Mesothelial cell of epicardium (in vitro differentiated cells): ENCODE data around the gene ANO10. TPM values are rescaled to one million over a fixed set of nuclear protein-coding genes. Genes with fewer than 3 reads are reported as not detected.
"Not testable (repeated sequence)": the region's sequence is repeated elsewhere in the genome, so short reads cannot be mapped to it uniquely, and the experiment has no call there.

Experiments
- DNase-seq, 2 experiments: peaks; one replicate each; pipeline ENCODE4 v3.0.0; 2021; ENCODE audit warnings: low spot score in 2 of 2; ENCODE audit not compliant: unreplicated experiment in 2 of 2
- H3K27ac Mint-ChIP-seq: 2 replicates; pipeline ENCODE4 v1.8.0; 2021; ENCODE audit warnings: mixed read lengths
- H3K27me3 Mint-ChIP-seq: 2 replicates; pipeline ENCODE4 v1.8.0; 2021; ENCODE audit warnings: low read depth, mixed read lengths
- H3K36me3 Mint-ChIP-seq: 2 replicates; pipeline ENCODE4 v1.8.0; 2021; ENCODE audit warnings: mixed read lengths
- H3K4me1 Mint-ChIP-seq: 2 replicates; pipeline ENCODE4 v1.8.0; 2021; ENCODE audit warnings: mixed read lengths
- H3K4me3 Mint-ChIP-seq: 2 replicates; pipeline ENCODE4 v1.8.0; 2021; ENCODE audit warnings: mild to moderate bottlenecking, moderate library complexity, mixed read lengths
- H3K9me3 Mint-ChIP-seq: 2 replicates; pipeline ENCODE4 v1.8.0; 2021; ENCODE audit warnings: mixed read lengths
- CTCF ChIP-seq: fragments of 200-600 bp; sonication (generic); IDR thresholded peaks from one replicate; pipeline ENCODE4 v1.5.0; 2021; ENCODE audit warnings: antibody characterized with exemption; ENCODE audit not compliant: unreplicated experiment
- total RNA-seq: library from RNA; stranded (reverse); gene quantifications from 3 replicates; pipeline ENCODE4 v1.2.1, GENCODE V29; 2021

The ANO10 gene
- total RNA-seq, 1 donor from 2014 or later: 29.8 TPM

- TF ChIP-seq CTCF: no peak
- no peaks in the 10 kb centered on the region for H3K4me1 Mint-ChIP-seq
- H3K9me3 Mint-ChIP-seq: peaks cover 26% of the 10 kb centered on the region
- no peaks in the 10 kb centered on the region for H3K27me3 Mint-ChIP-seq
- peaks cover 45% of the 10 kb centered on the region for H3K36me3 Mint-ChIP-seq
- no peak overlapping the region for H3K4me3 Mint-ChIP-seq
- DNase-seq: no peak
- H3K27ac Mint-ChIP-seq: no peak overlapping the region
These were observed 23.9 kb downstream of the ANO10 start for GRCh38 chr3:43597961-43598360.

GRCh38 chr3:43596178-43596577 is 25.6 kb downstream of the ANO10 start:
- not testable (repeated sequence) for H3K4me3 Mint-ChIP-seq

GRCh38 chr3:43595280-43595679 is 26.5 kb downstream of the ANO10 start:
- H3K36me3 Mint-ChIP-seq: peaks cover 59% of the 10 kb centered on the region
- H3K27me3 Mint-ChIP-seq: not testable (repeated sequence)

More at GRCh38 chr3:43596178-43596577, 25.6 kb downstream of the ANO10 start:
- H3K27ac Mint-ChIP-seq, H3K4me1 Mint-ChIP-seq, DNase-seq, H3K27me3 Mint-ChIP-seq: not testable (repeated sequence)
- Mint-ChIP-seq H3K36me3 (peaks cover 50% of the 10 kb centered on the region), H3K9me3 (peaks cover 36% of the 10 kb centered on the region)

GRCh38 chr3:43593588-43593987 is 28.2 kb downstream of the ANO10 start:
- DNase-seq, H3K4me3 Mint-ChIP-seq, H3K27me3 Mint-ChIP-seq, H3K4me1 Mint-ChIP-seq, H3K27ac Mint-ChIP-seq: not testable (repeated sequence)
- Mint-ChIP-seq H3K9me3 (peaks cover 47% of the 10 kb centered on the region), H3K36me3 (peaks cover 61% of the 10 kb centered on the region)

More at GRCh38 chr3:43595280-43595679, 26.5 kb downstream of the ANO10 start:
- DNase-seq, H3K4me1 Mint-ChIP-seq, H3K4me3 Mint-ChIP-seq, H3K27ac Mint-ChIP-seq: not testable (repeated sequence)
- peaks cover 45% of the 10 kb centered on the region for H3K9me3 Mint-ChIP-seq

- not testable (repeated sequence) for H3K27ac Mint-ChIP-seq
- Mint-ChIP-seq H3K36me3 (peaks cover 57% of the 10 kb centered on the region), H3K9me3 (peaks cover 47% of the 10 kb centered on the region)
These were observed 29.9 kb downstream of the ANO10 start for GRCh38 chr3:43591866-43592265.

GRCh38 chr3:43587303-43587702 is 34.5 kb downstream of the ANO10 start:
- H3K4me3 Mint-ChIP-seq: no peak overlapping the region
- H3K27me3 Mint-ChIP-seq: no peaks in the 10 kb centered on the region
- DNase-seq: no peak
- TF ChIP-seq CTCF: no peak
- H3K36me3 Mint-ChIP-seq: peaks cover 17% of the 10 kb centered on the region
- H3K4me1 Mint-ChIP-seq: peaks cover 27% of the 10 kb centered on the region
- H3K27ac Mint-ChIP-seq: no peak overlapping the region
- peaks cover 15% of the 10 kb centered on the region for H3K9me3 Mint-ChIP-seq

More at GRCh38 chr3:43591866-43592265, 29.9 kb downstream of the ANO10 start:
- H3K4me3 Mint-ChIP-seq, DNase-seq, H3K4me1 Mint-ChIP-seq, H3K27me3 Mint-ChIP-seq: not testable (repeated sequence)

- H3K27me3 Mint-ChIP-seq: no peaks in the 10 kb centered on the region
- no peak overlapping the region for H3K27ac Mint-ChIP-seq
- H3K4me1 Mint-ChIP-seq: peaks cover 27% of the 10 kb centered on the region
- TF ChIP-seq CTCF: no peak
- H3K36me3 Mint-ChIP-seq: peaks cover 3% of the 10 kb centered on the region
- no peak for DNase-seq
- H3K4me3 Mint-ChIP-seq: no peak overlapping the region
- H3K9me3 Mint-ChIP-seq: no peaks in the 10 kb centered on the region
These were observed 37.6 kb downstream of the ANO10 start for GRCh38 chr3:43584043-43584826.
